Coronary artery (tissue), 2 donors: Measurements from ENCODE around the gene CALHM5.

Experiments used
- DNase-seq: peaks from one replicate; pipeline ENCODE4 v3.0.0-alpha.2; 2017; ENCODE audit warnings: low spot score
- H3K27ac ChIP-seq, 2 donors: fragments of 200-600 bp; sonication (generic); one replicate each; pipeline ENCODE4 v1.5.1; 2016 to 2019
- H3K4me3 ChIP-seq: fragments of 200-600 bp; sonication (generic); 2 replicates; pipeline ENCODE4 v1.5.1; 2016; ENCODE audit warnings: mild to moderate bottlenecking, moderate library complexity
- TF ChIP-seq, protein P1 (sequence below): fragments of 200-600 bp; sonication (generic); IDR thresholded peaks from one replicate; pipeline ENCODE4 v1.5.1; 2019; ENCODE audit warnings: antibody characterized with exemption

Gene CALHM5

DNA sequence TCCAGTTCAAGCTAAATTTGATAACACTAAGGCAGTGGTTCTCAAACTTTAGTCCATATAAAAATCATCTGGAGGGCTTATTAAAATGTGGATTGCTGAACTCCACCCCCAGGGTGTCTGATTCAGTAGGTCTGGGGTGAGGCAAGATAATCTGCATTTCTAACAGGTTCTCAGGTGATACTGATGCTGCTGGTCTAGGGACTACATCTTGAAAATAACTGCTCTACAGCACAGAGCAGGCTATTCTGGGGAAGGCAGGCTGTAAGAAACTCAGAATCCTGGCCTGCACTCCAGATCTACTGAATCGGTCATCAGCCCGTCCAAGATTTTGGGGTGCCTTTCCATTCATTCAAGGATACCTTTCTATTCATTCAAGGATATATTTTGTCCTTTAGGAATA, 11.5 kb downstream of the CALHM5 start:
- Histone ChIP-seq H3K4me3 (no peak overlapping the region), H3K27ac (no peak overlapping the region)
- TF ChIP-seq, protein P1, sequence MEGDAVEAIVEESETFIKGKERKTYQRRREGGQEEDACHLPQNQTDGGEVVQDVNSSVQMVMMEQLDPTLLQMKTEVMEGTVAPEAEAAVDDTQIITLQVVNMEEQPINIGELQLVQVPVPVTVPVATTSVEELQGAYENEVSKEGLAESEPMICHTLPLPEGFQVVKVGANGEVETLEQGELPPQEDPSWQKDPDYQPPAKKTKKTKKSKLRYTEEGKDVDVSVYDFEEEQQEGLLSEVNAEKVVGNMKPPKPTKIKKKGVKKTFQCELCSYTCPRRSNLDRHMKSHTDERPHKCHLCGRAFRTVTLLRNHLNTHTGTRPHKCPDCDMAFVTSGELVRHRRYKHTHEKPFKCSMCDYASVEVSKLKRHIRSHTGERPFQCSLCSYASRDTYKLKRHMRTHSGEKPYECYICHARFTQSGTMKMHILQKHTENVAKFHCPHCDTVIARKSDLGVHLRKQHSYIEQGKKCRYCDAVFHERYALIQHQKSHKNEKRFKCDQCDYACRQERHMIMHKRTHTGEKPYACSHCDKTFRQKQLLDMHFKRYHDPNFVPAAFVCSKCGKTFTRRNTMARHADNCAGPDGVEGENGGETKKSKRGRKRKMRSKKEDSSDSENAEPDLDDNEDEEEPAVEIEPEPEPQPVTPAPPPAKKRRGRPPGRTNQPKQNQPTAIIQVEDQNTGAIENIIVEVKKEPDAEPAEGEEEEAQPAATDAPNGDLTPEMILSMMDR = no peak
- no peak for DNase-seq

DNA sequence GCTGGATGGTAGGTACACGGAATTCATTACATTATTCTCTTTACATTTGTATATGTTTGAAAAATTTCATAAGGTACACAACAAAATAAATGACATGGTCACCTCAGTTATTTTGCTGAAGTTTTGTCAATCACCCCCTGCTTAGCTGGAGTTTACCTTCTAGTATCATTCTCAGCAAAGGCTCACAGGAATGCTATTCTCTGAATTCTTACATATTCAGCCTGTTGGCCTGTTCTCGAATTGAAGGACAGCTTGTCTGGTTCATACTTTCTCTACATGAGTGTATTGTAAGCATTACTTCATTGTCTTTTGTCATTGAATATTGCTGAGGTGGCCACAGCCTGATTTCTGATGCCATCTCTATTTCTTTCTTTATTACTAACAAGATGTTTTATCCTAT, 12.8 kb downstream of the CALHM5 start:
- Histone ChIP-seq H3K4me3 (no peak overlapping the region), H3K27ac (no peak overlapping the region)
- TF ChIP-seq, protein P1 = no peak
- DNase-seq = no peak

DNA sequence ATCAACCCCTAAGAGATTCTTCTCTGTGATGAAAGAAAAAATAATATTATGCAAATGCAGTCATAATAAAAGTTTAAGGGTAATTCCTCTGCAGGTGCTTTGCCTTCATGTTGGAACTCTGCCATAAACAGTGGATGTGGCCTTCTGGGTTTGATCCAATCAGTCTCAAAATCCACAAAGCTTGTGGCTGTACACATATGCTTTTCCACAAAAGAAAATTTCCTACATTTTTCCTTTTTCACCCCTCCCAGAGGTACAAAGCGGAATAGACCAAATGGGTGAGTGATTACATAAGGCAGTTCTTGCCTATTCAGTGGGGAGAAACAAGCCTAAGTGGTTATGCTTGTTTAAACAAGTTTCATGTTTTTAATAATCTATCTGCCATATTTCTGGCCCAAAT, 16.7 kb downstream of the CALHM5 start:
- H3K27ac ChIP-seq = no peak overlapping the region

DNA sequence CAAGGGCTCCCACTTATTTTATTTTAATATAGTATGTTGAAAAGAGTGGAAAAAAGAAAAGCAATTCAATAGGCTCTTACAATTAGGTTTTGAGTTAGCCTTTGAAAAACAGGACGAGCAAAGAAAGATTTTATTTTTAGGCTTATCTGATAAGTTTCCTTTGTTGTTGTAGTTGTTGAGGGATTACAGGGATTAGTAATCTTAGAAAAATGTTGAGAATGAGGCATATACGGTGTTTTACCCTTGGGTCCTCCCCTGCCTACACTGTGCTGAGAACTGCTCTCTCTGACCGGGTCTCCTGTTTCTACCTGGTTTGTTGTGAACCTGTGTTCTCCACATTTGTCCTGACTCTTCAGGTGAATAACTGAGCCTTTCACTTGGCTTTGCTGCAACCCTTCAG, 17.3 kb downstream of the CALHM5 start:
- no peak for DNase-seq
- Histone ChIP-seq H3K4me3 (no peak overlapping the region), H3K27ac (no peak overlapping the region)
- TF ChIP-seq, protein P1 = no peak

More for the DNA sequence above, 16.7 kb downstream of the CALHM5 start:
- H3K4me3 ChIP-seq = no peak overlapping the region
- DNase-seq = no peak
- TF ChIP-seq, protein P1 = no peak

DNA sequence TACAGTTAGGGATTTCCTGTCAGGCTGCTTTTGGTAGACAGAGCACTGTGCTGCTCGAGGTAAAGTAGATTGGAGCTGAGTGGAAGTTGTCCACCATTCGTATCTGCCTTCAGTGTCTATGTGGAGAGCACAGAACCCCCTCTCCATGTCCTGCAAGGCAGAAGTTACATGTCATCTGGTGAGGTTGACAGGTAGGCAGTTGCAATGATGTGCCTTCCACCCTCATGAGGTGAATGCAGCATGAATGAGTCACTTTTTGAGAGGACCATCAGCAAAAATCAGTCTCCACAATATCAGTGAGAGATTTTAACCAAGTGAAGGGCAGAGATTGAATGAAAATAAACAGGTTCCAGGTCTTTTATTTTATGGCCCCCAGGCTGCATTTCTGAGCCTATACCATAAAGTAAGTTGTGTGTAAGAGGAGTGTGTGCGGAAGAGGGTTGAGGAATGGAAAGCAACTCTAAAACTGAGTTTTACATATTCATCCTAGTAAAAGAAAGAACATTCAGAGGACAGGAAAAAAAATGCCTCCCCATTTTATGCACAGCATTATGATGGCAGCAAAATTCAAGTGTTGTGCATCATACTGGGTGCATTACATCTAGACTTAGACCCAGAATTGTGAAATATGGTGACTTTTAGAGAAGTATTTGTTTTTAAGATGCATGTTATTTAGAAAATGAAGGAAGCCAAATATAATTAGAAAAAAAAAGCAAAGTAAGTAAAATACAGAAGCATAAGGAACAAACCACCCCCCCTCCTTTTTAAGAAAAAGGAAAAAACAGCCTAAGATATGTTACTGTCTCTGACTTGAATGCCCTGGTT, 18.2 kb downstream of the CALHM5 start:
- TF ChIP-seq, protein P1 = no peak
- H3K27ac ChIP-seq = no peak overlapping the region
- H3K4me3 ChIP-seq = no peak overlapping the region
- DNase-seq = no peak

DNA sequence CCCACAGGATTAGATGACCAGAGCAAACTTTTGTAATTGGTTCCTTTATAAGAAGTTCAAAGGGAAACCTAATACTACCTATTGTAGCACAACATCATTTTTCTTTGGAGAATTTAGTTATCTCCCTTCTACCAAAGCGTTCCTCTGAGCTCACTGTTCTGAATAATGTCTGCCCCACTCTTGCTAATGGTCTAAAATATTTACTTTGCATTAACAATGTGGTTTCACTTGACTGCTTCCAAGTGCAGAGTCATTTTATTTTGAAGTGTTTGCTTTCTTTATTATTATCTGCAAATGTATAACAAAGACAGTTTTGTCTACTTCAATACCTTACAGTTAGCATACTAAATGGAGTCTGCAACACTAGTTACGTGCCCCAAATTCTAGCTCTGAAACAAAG, 19.0 kb downstream of the CALHM5 start:
- Histone ChIP-seq H3K4me3 (no peak overlapping the region), H3K27ac (no peak overlapping the region)
- DNase-seq = no peak
- TF ChIP-seq, protein P1 = no peak
